Cardiac fibroblast (primary cell): ENCODE data around the gene ATP13A4.

Experiments
- DNase-seq, 2 donors: peaks; one replicate each; pipeline versions ENCODE4 v3.0.0 to v3.0.0-alpha.2; 2010; ENCODE audit warnings: low read depth in 2 of 2
- H3K4me3 ChIP-seq, 2 donors: replicated peaks in 1 of 2; 1 replicate in 1 of 2; 2 replicates in 1 of 2; pipeline ENCODE4 v1.5.1; 2011; ENCODE audit warnings: low read depth in 2 of 2, low read length in 2 of 2, mild to moderate bottlenecking in 2 of 2, moderate library complexity in 1 of 2
- CTCF ChIP-seq: IDR thresholded peaks from one replicate; pipeline ENCODE4 v1.5.1; 2011; ENCODE audit warnings: low read depth, mild to moderate bottlenecking, low read length, inconsistent platforms

Gene ATP13A4

GRCh38 chr3:193389335-193389734, 165.4 kb downstream of the ATP13A4 start:
- TF ChIP-seq CTCF = no peak
- no peak for DNase-seq

DNA sequence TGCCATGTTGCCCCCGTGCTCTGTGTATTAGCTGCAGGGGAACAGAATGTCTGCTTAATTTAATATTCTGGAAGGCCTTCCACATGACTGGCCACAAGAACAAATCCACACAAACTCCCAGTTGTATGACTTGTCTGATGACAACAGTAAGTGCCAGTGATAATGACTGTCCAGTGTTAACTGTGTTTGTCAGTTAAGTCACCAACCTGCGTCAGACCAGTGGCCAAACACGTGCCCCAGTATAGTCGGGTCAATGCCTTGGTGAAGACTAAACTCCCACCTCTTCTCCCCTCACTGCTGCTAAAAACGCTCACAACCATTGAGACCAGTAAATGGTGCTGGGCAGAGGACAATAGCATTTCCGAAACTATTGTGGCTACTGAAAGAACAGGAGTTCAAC, 166.3 kb downstream of the ATP13A4 start:
- H3K4me3 ChIP-seq = no peak overlapping the region
- no peak for TF ChIP-seq CTCF
- DNase-seq = no peak

More at GRCh38 chr3:193389335-193389734, 165.4 kb downstream of the ATP13A4 start:
- H3K4me3 ChIP-seq = no peak overlapping the region

GRCh38 chr3:193387596-193387995, 167.1 kb downstream of the ATP13A4 start:
- no peak for TF ChIP-seq CTCF
- no peak for DNase-seq
- H3K4me3 ChIP-seq = no peak overlapping the region

- H3K4me3 ChIP-seq = no peak within 1 kb of the TSS
- TF ChIP-seq CTCF = no peak
- DNase-seq = no peak
These were observed 176.0 kb downstream of the ATP13A4 start, which contains the start of gene ATP13A5 for GRCh38 chr3:193378706-193379105. Gene ATP13A5 (minus strand): TSS chr3:193378753. CDS start chr3:193378725, 28 bp downstream.

- no peak overlapping the region for H3K4me3 ChIP-seq
- DNase-seq = no peak
- no peak for TF ChIP-seq CTCF
These were observed 177.1 kb downstream of the ATP13A4 start for GRCh38 chr3:193377591-193377990.

GRCh38 chr3:193375614-193376013, 179.1 kb downstream of the ATP13A4 start:
- TF ChIP-seq CTCF = no peak
- no peak overlapping the region for H3K4me3 ChIP-seq
- DNase-seq = no peak

DNA sequence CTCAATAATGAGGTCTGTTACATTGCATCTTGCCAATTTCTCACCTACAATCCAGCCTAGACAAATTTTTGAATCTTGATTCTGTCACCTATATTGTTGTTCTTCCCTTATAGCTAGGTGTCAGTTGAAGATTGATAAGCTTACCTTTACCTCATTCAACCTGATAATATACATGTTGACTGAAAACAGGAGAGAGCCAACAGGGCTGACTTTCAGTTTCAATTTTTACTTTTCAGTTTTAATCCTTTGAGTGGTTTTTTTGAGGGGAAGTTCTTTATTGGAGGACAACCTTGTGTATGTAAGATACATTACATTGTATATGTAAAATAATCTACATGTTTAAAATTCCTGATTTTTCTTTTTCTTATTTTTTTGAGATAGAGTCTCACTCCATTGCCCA, 181.9 kb downstream of the ATP13A4 start:
- DNase-seq = no peak
- TF ChIP-seq CTCF = no peak
- no peak overlapping the region for H3K4me3 ChIP-seq
